Measurements from ENCODE around the gene NEK10. TPM values are rescaled to one million over a fixed set of nuclear protein-coding genes. Genes with fewer than 3 reads are reported as not detected.

NEK10 gene
- total and polyA plus RNA-seq, 9 of the 15 experiments (the other 6 are each of a cell fraction or from before 2014, with no cell fraction given) = 0.07 TPM; not detected in 8

DNA sequence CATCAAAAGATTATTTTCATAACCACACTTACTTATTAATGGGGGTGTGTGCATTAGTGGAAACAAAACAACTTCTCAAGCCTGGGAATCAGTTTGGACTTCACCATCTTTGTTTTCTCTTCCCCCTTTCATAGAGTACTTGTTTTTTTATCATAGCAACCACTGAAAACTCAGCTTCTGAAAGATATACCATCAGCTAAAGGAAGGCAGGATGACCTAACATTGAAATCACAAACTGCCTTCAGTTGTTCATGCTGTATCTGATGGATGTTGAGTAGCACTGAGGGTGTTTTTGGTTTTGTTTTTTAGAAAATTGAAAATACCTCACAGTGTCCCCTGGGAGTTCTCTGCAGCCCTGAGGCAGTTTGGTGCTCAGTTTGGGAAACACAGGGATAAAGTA is 46.5 kb downstream of the NEK10 start:
- in situ Hi-C loops (cut with MboI) = no loop called here
- POLR2A ChIA-PET = no interaction called here

More for the DNA sequence above, 46.5 kb downstream of the NEK10 start:
- BruUV-seq (replicated peaks) = no TSS peak
- H3K9me1 ChIP-seq (ENCODE audit: control insufficient read depth, insufficient read depth, low read length) = no peaks in the 10 kb centered on the region
- no peaks in the 10 kb centered on the region for H3K9me3 ChIP-seq (replicated peaks; ENCODE audit: control insufficient read depth, insufficient read depth, low read depth, low read length)
- no peak overlapping the region for H3K4me3 ChIP-seq
- no peaks in the 10 kb centered on the region for H3K4me1 ChIP-seq (replicated peaks in 1 of 2; ENCODE audit: control insufficient read depth in 2 of 2, insufficient read depth in 2 of 2, low read length in 2 of 2)
- H3K4me2 ChIP-seq (ENCODE audit: insufficient read depth, low read length) = no peak overlapping the region
- intact Hi-C loops (cut with micrococcal nuclease) = no loop called here
- DNase-seq (ENCODE audit: extremely low read depth in 1 of 4, low spot score in 3 of 4) (no peak), FAIRE-seq (no peak), ATAC-seq (no peak)
- no peak overlapping the region for H3K9ac ChIP-seq (ENCODE audit: insufficient read depth in 1 of 2, low read depth in 2 of 2, low read length in 2 of 2)
- TF ChIP-seq, protein P1, sequence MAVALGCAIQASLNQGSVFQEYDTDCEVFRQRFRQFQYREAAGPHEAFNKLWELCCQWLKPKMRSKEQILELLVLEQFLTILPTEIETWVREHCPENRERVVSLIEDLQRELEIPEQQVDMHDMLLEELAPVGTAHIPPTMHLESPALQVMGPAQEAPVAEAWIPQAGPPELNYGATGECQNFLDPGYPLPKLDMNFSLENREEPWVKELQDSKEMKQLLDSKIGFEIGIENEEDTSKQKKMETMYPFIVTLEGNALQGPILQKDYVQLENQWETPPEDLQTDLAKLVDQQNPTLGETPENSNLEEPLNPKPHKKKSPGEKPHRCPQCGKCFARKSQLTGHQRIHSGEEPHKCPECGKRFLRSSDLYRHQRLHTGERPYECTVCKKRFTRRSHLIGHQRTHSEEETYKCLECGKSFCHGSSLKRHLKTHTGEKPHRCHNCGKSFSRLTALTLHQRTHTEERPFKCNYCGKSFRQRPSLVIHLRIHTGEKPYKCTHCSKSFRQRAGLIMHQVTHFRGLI (CRISPR knock-in tag; IDR thresholded peaks at IDR 0.05) = no peak
- no peak for TF ChIP-seq BRF1 (IDR thresholded peaks at IDR 0.05; ENCODE audit: borderline replicate concordance, extremely low read depth, insufficient read length)
- TF ChIP-seq, protein P2, sequence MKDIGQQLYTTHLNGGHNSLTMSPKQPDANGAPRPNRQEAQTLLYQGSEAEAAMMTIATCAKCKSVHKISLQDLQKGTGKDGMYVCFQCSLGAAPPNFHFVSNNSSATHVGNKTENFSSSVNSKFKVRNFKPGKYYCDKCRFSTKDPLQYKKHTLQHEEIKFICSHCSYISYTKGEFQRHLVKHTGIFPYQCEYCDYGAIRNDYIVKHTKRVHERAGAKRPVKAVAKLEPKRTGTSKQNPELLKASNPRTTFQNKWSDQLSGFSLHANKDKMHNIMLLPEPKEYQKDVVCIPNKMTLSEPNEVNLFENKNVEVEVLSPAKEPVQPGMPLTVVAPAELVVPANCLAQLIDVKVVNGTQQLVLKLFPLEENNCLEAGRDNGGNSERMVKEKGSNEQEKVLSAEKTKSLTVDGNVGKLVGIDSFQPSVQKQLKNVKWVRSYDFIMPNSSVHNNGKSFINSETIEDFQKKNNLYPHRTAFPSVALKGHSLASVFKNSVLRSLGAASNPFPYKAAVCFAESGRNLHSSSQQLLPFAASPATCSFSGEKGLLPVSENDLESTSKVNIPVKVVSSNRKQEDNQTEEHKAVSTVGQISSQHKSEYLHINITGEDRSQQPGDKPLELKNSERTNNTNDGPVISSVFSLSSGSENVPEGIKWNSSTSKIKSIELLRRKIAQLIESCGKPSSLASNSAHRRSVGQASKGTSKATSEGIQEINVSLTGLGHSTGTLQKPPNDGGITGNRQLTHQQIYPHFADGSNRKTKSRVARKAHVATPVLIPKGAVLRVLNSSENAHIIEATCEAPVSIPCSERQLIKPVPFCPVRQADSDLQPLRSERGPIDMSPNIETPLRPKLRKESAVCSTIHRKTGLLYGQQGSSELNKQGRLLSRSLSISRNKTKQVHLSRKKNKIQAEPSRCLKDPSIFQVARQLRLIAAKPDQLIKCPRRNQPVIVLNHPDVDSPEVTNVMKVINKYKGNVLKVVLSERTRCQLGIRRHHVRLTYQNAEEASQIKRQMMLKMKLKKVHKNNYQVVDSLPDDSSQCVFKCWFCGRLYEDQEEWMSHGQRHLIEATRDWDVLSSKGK (CRISPR knock-in tag; IDR thresholded peaks at IDR 0.05) = no peak
- no peak for TF ChIP-seq JUNB (CRISPR knock-in tag; conservative IDR thresholded peaks at IDR 0.05)
- TF ChIP-seq, protein P3, sequence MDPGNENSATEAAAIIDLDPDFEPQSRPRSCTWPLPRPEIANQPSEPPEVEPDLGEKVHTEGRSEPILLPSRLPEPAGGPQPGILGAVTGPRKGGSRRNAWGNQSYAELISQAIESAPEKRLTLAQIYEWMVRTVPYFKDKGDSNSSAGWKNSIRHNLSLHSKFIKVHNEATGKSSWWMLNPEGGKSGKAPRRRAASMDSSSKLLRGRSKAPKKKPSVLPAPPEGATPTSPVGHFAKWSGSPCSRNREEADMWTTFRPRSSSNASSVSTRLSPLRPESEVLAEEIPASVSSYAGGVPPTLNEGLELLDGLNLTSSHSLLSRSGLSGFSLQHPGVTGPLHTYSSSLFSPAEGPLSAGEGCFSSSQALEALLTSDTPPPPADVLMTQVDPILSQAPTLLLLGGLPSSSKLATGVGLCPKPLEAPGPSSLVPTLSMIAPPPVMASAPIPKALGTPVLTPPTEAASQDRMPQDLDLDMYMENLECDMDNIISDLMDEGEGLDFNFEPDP (CRISPR knock-in tag; IDR thresholded peaks at IDR 0.05) = no peak
- H2AFZ ChIP-seq (ENCODE audit: low read depth, low read length) = no peak overlapping the region
- CTCF ChIA-PET (ENCODE audit: low intra/inter-chr PET ratio) = no interaction called here
- H3K27me3 ChIP-seq (ENCODE audit: control insufficient read depth in 2 of 2, insufficient read depth in 2 of 2, low read length in 2 of 2) = no peaks in the 10 kb centered on the region
- H3K27ac ChIP-seq (ENCODE audit: extremely low read depth, low read depth, low read length) = no peak overlapping the region
- no peaks in the 10 kb centered on the region for H3K36me3 ChIP-seq (ENCODE audit: control insufficient read depth, insufficient read depth, low read length)
- H4K20me1 ChIP-seq (replicated peaks; ENCODE audit: control insufficient read depth, insufficient read depth, low read length) = no peaks in the 10 kb centered on the region
- no peaks in the 10 kb centered on the region for H3K79me2 ChIP-seq (ENCODE audit: control insufficient read depth, insufficient read depth, low read length)
